Ramos (cell line): ENCODE data around the gene IGFL1.
"Not testable (repeated sequence)": the region's sequence is repeated elsewhere in the genome, so short reads cannot be mapped to it uniquely, and the experiment has no call there.

Source experiments
- in situ Hi-C: fragments of 300-500 bp; cut with MboI; formaldehyde crosslinking; loops from one replicate; pipeline ENCODE4 v1.14.3; 2022; ENCODE audit warnings: low sequenced_read_pairs; ENCODE audit not compliant: unreplicated experiment

Gene IGFL1

DNA sequence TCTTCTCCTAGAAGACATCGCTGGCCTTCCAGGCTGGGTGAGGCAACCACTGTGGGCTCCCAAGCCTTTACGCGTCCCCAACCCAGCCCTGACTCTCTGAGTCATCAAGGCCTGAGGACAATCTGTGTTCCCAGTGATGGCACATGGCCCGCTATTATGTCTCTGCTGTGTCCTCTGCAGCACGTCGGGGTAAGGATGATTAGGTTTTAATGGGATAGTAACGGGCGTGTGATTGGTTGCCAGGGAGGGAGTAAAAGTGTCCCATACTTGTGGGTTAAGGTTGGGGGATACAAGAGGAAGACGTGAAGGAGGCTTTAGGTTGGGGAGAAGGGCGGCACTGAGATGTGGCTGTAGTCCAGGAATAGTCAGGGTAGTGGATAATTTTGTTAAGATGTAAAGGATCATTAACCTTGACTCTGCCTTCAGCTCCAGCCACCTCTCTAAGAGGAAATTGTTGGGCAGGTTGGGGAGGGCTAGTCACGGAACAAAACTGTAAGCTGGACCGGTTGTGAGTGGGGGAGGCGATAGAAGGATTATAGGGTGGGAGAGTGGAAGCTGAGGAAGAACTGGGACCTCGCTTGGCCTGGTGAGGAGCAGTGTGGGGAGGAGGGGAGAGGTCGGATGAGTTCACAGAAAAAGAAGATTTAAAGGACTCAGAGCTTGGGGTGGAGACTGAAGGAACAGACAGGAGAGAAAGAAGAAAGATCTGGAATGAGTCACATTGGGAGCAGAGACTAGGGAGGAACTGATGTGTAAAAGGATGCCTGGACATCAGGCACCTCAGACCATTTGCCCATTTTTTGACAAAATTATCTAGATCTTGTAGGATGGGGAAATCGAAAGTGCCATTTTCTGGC lies 27.9 kb upstream of the IGFL1 start:
- in situ Hi-C loops, result no loop called here

DNA sequence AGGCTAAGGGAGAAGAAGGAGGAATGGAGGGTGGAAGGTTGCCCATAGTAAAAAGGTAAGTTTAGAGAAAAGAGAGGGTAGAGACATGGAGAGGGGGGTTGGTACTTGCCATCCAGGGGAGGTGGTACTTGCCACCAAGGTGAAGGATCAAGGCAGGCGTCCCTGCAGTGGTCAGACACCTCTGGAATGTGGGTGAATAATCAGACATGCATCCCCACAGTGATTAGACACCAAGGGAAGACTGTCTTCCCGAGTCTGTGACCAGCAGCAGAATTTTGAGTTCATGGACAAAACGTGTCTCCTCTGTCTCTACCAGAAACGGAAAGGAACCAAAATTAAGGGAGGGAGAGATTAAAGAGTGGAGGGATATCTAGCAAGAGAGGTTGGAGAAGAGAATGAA lies 27.1 kb upstream of the IGFL1 start:
- in situ Hi-C loops, result no loop called here

DNA sequence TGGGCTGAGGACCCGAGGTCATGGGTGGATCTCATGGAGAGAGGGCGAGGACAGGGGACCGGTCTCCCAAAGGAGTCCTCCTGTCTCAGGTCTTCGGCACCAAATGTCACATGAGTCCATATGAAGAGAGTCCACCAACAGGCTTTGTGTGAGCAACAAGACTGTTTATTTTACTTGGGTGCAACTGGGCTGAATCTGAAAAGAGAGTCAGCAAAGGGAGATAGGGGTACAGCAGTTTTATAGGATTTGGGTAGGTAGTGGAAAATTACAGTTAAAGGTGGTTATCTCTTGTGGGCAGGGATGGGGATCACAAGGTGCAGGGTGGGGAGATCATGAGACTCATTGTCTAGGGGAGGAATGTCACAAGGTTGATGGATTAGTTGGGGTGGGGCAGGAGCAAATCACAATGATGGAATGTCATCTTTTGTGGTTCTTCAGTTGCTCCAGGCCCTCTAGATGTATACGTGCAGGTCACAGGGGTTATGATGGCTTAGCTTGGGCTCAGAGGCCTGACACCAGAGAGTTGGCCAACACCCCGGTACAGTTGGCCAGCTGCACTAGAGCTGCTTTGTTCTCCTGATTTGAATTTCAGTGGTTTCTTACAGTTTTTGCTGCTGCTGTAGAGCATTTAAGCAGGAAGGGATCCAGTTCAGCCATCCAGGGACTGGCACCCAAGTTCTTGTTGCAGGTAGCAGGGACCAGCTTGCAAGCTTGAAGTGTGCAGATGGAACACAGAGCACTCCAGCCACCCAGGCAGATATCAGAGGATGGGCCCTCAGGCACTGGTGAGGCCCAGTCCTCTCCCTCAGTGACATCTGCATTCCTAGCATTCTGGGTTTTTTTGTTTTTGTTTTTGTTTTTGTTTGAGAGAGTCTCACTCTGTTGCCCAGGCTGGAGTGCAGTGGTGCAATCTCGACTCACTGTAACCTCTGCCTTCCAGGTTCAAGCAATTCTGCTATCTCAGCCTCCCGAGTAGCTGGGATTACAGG lies 26.4 kb upstream of the IGFL1 start:
- in situ Hi-C loops, result no loop called here

DNA sequence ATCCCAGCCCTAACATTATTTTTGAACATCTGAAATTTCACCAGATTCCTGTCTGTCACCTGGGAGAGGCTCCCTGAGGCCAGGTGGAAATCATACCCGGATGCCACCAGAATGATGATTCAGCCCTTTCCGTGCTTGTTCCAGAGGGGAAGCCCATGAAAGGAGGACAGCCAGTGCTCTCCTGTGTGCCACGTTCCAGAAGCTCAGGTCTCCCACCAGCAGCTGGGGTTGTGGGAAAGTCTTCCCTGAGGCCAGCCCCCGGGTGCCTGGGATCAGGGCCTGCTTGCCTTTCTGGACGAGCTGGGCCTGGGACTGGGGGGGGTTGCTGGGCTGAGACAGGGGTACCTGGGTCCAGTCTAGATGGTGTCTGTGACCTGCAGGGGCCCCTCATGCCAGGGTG lies 25.5 kb upstream of the IGFL1 start:
- in situ Hi-C loops, result no loop called here

DNA sequence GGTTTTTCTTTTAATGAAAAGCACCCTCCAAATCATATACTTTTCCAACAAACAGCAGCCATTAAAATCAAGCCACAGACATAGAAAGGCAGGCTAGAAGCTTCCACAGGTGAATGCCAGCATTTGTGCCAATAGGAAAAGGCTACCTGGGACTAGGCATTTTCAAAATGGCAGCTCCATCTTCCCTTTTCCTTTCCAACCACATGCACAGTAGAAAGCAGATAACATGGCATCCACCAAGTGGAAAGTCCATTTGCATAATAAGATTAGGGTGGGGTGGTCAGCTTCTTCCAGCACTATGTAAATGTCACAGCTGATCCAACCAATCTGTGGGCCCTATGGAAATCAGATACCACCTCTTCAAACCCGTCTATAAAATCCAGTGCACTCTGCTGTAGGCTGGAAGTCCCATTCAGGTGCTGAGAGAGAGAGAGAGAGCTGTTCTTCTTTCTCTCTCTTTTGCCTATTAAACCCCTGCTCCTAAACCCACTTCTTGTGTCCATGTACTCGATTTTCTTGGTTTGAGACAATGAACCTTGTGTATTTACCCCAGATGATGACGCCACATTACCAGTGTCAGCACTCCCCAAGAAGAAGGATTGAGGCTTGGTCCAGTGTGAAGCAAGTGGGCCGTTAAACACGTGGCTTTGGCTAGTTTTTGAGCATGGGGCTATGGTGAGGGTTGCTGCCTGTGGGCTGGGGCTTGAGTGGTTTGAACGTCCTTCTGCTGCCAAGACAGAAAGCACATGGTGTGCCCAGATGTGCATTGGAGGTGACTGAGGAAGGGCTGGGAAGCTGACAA lies 24.2 kb upstream of the IGFL1 start:
- in situ Hi-C loops, result no loop called here

DNA sequence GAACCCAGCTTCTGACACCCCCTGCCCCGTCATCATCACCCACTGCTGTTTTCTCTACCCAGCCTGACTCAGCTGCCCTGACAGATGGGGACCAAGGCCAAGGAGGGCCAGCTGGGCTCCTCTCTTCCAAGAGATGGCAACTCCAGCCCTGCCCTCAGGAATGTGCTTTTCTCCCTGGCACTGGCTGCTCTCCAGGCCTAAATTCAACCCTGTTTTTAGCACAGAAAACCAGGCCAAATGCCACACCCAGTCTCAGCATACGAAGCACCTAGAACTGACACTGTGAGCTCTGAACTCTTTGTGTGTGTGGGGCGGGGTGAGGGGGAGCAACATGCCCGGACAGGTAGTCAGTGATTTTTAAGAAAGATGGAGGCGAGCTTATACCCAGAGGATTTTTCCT lies 23.4 kb upstream of the IGFL1 start:
- in situ Hi-C loops, result no loop called here

DNA sequence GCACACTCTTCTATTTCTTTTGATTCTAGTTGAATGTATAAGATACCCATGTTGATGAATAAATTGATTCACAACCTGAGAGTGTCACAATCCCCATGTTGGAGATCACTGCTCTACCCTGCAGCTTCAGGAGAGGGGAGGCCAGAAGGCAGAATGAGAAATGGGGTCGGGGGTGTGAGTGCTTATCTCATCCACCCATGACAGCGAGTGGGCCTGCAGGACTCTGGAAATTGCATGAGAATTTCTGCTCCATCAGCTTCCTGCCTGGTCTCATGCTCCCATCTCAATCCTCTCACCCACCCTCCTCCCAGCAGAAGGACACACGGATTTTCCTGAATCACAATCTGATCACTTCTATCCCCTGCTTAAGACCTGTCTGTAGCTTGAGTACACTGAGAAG lies 22.9 kb upstream of the IGFL1 start:
- in situ Hi-C loops, result no loop called here

DNA sequence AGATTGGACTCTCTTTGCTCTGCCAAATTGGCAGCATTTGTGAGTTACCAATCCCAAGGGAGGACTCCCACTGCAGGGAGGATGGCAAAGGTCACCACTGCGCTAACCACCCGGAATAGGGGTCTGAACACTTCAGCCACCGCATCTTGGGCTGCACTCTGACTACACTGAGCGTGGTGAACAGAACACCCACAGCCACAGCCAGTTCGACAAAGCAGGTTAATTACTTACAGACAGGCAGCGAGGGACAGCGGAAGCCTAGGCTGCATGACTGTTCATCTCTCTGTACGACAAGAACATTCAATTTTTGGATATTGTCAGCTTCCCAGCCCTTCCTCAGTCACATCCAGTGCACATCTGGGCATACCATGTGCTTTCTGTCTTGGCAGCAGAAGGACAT lies 21.7 kb upstream of the IGFL1 start:
- in situ Hi-C loops, result not testable (repeated sequence)

DNA sequence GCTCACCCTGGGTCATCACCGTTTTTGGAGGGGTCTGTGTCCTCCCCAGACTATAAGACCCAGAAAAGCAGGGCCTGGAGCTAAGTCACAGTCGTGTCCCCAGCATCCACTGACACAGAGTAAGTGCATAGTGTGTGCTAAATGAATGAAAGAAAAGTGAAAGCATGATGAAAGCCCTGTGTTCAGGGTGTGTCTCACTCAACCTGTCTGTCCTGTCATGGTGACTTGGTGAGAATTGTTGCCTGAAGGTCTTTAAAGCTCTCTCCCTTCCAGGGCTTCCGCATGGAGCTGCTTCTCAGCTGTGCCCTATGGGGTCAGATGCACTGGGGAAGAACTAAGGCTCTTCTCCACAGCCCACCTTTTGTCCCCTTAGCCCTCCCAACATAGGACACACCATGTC lies 20.5 kb upstream of the IGFL1 start:
- in situ Hi-C loops, result no loop called here

DNA sequence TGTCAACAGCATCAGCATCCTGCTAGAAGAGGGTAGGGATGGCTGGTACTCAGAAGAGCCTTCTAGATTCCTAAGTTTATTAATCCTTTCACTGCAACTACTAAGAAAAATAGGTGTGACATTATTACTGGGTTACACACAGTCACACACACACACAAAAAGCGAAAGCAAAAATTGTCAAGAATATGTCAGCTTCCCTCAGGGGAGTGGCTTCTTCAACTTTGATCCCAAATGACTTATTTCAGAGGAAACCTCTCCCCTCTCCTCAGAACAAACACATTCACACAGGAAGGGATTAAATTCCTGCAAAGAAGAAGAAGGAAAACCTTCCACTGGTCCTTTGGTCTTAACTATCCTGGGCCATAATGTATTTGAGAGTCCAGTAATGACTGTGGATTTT lies 20.1 kb upstream of the IGFL1 start:
- in situ Hi-C loops, result no loop called here

DNA sequence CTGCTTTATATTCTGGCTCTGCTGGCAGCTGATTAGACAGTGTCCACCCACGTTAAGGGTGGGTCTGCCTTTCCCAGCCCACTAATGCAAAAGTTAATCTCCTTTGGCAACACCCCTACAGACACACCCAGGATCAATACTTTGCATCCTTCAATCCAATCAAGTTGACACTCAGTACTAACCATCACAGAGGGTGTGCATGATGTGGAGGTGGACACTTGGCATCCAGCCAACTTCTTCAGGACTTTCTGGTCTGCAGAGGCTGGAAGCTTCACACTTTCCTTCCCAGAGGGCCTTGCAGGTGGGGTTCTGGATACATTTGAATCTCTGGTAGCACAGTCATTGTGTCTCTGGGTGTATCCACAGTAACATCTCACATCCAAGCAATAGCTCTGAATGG lies 18.9 kb upstream of the IGFL1 start:
- in situ Hi-C loops, result no loop called here

DNA sequence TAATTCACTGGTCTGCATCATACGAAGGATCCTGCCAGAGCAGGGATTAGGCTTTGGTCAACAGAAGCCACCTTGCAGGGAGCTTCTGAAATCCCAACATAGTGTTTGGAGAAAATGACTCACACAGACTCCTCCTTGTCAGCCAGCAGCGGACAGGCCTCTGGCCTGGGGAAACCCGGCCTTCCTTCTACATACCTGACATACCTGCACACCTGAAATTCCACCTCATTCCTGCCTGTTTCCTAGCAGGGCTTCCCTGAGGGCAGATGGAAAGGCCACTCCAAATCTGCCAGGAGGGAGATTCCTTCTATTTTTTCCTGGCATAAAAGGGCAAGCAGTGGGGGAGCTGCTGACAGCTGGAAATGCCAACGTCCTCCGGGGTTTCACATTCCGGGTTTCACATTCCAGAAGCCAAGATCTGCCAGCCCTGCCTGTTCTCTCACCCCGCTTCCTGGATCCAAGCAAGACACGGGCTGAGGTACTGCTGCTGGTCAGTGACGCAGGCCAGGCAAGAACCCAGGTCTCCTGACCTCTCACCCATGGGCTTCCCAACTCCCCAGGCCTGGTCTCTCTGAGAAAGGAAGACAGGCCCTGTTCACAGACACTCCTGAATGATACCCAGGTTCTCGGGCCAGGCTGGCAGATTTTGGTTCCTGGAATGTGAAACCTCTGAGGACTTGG lies 18.2 kb upstream of the IGFL1 start:
- in situ Hi-C loops, result no loop called here

DNA sequence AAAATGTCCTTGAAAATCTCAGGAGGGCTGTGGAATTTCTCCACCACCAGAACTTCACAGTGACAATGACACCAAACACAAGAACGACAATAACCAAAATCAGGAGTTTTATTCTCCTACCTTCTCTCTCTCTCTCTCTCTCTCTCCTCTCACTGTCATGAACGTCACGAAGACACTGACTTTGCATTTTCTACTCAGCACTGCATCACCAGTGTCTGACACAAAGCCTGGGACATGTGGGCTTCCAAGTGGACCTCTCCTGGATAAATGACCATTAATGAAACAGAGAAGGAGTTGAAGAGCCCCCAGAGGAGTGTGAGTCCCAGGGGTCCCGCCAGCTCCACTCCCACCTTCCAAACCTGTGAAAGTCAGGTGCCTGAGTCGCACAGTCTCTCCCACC lies 16.9 kb upstream of the IGFL1 start:
- in situ Hi-C loops, result not testable (repeated sequence)

DNA sequence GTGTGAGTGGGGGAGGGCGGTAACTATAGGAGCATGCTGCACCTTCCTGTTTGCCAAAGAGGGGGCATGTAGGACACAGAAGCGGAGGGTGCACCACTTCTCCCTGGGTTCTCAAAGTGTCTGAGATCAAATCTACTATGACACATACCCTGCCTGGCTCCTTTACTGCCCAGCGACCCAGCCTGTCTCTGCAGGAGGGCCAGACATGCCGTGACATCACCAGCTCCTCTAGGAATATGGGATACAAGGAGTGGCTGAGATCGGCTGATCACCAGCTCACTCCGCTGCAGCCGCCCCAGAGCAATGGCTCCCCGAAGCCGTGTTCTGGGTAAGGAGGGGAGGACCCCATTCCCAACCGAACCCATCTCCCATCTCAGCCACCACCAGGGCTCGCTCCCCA lies 16.4 kb upstream of the IGFL1 start:
- in situ Hi-C loops, result no loop called here

DNA sequence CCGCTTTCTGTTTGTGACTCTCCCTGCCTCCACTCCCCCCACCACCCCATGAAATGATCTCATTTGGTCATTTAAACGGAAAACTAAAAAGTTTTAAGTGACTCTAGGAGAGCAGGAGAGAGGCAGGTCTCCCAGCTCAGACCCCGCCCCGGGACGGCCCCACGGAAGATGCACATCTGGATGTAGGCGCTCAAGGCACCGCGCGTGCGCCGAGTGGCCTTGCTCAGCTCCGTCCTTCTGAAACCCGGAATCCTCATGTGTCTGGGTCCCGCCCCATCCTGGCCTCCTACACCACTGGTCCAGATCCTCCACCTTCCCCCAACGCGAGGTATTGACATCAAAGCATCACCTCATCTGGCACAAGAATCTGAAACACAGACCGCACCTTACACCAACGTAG lies 15.7 kb upstream of the IGFL1 start:
- in situ Hi-C loops, result no loop called here

DNA sequence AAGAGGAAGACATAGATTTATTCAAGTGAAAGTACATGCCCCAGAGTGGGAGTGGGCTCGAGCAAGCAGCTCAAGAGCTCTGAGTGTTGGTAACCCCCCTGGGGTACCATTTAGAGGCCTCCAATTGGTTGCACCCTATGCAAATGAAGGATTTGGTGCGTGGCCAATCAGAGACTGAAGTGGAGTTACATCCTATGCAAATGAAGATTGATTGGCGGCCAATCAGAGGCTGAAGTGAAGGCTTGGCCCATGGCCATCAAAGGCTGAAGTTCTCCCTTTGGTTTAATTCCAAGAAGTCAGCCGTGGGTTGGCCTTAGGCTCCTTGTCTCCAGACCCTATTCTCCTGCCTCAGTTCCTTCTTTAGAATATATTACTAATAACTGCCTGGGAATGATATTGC lies 12.9 kb upstream of the IGFL1 start:
- in situ Hi-C loops, result no loop called here

DNA sequence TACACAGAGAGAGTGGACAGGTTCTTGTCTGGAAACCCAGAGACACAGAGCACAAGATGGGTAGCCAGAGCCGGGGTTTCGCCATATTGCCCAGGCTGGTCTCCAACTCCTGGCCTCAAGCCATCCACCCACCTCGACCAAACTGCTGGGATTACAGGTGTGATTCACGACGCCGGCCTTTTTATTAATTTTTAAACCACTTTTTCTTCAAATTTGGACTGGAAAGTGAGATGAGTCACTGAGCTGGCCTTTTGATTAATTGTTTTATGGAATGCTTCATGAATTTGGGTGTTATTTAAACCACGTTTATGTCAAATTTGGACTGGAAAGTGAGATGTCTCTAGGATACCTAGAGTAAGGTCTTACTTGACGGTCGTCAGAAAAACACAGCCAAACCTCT lies 12.1 kb upstream of the IGFL1 start:
- in situ Hi-C loops, result no loop called here

DNA sequence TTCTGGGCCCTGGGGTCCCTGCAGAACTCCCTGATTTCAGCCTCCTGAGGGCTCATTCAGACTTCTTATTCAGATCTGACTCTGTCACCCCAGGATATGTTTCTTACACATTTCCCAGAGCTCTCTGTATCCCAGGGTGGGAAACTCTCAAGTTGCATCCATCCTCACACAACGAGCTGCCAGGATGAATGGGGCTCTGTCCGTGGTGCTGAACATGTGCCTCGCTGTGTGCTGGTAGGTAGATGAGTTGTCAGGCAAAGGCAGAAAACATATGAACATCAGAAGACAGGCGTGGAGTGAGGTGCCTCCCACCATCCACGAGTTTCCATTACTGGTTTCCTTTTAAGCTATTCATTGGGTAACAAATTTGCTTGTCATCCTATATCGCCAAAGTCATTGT lies 11.4 kb upstream of the IGFL1 start:
- in situ Hi-C loops, result no loop called here

DNA sequence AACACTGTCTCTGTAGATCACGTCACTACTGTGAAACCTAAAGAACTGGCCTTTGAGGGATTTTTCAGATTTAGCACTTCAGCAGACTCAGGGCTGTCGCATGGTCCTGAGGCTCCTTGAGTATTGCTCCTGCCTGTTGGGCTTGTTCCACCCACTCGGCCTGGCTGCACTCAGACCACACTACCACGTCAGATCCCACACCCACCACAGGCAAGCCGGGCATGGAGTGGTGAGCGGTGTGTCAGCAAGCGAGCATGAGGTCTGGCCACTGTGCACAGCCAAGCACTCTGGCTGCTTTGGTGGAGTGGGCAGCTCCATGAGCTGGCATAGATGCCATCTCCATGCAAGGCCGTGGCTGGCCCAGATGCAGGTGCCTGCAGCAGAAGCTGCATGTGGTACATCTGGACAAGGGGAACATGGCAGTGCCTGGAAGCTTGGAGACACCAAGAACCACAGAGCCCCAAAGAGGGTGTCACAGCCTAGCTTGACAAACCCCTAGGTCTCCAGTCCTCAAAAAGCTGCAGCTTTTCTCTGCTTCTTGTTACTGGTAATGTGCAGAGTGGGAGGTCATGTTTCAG lies 9.4 kb upstream of the IGFL1 start:
- in situ Hi-C loops, result no loop called here

DNA sequence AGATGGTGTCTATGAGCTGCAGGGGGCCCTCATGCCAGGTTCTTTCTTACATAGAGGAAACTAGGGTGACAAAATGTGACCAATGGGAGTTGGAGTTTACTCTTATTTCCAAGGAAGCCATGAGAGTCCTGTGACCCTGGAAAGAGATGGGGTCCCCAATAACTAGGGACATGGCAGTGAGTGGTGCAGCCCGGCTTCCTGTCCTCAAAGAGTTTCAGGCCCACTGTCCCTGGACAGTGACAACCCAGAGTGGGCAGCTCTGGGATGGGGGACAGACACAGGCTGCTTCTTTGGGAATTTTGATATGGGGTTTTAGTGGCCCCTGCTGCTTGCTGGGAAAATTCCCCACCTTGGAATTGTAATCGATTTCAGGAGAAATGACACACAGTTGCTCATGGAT lies 8.4 kb upstream of the IGFL1 start:
- in situ Hi-C loops, result no loop called here
